ENCODE measurements around the gene LDHB.
"Not testable (repeated sequence)": the region's sequence is repeated elsewhere in the genome, so short reads cannot be mapped to it uniquely, and the experiment has no call there.

The LDHB gene

GRCh38 chr12:21659383-21659782 lies 1.7 kb upstream of the LDHB start:
- no peak for DNase-seq

- DNase-seq: peak; percentile 21
Measured at GRCh38 chr12:21656905-21657325, 727 bp downstream of the LDHB start.

- DNase-seq: no peak
Measured at GRCh38 chr12:21655591-21655990, 2.1 kb downstream of the LDHB start.

GRCh38 chr12:21651821-21652220 lies 5.8 kb downstream of the LDHB start:
- DNase-seq: no peak

- DNase-seq: no peak
Measured at GRCh38 chr12:21650997-21651396, 6.6 kb downstream of the LDHB start.

GRCh38 chr12:21649034-21649433 lies 8.6 kb downstream of the LDHB start:
- no peak for DNase-seq

GRCh38 chr12:21648378-21648777 lies 9.3 kb downstream of the LDHB start:
- no peak for DNase-seq

GRCh38 chr12:21647179-21647578 lies 10.5 kb downstream of the LDHB start:
- DNase-seq: no peak

GRCh38 chr12:21645041-21645500 lies 12.6 kb downstream of the LDHB start:
- not testable (repeated sequence) for DNase-seq

GRCh38 chr12:21644516-21644915 lies 13.1 kb downstream of the LDHB start:
- no peak for DNase-seq

GRCh38 chr12:21643758-21644157 lies 13.9 kb downstream of the LDHB start:
- no peak for DNase-seq

GRCh38 chr12:21642707-21643389 lies 14.8 kb downstream of the LDHB start:
- no peak for DNase-seq

GRCh38 chr12:21638054-21638891 lies 19.4 kb downstream of the LDHB start:
- no peak for DNase-seq

GRCh38 chr12:21634245-21634644 lies 23.4 kb downstream of the LDHB start:
- no peak for DNase-seq

GRCh38 chr12:21631367-21631766 lies 26.3 kb downstream of the LDHB start:
- no peak for DNase-seq

- no peak for DNase-seq
Measured at GRCh38 chr12:21627924-21628323, 29.7 kb downstream of the LDHB start.

GRCh38 chr12:21618566-21618965 lies 39.1 kb downstream of the LDHB start:
- no peak for DNase-seq

- DNase-seq: no peak
Measured at GRCh38 chr12:21617030-21617429, 40.6 kb downstream of the LDHB start.

GRCh38 chr12:21615431-21615830 lies 42.2 kb downstream of the LDHB start:
- no peak for DNase-seq

- no peak for DNase-seq
Measured at GRCh38 chr12:21614506-21614905, 43.1 kb downstream of the LDHB start.

GRCh38 chr12:21613931-21614330 lies 43.7 kb downstream of the LDHB start:
- no peak for DNase-seq

GRCh38 chr12:21608196-21608595 lies 49.4 kb downstream of the LDHB start:
- DNase-seq: no peak

GRCh38 chr12:21607701-21608100 lies 49.9 kb downstream of the LDHB start:
- no peak for DNase-seq

GRCh38 chr12:21606175-21606574 lies 51.5 kb downstream of the LDHB start:
- DNase-seq: no peak

Measured in activated gamma-delta T cell treated with Interleukin-2 at 50 U/mL for 16 hours (primary cell).